HepG2 (cell line): ENCODE data around the gene CCDC102B. TPM values are rescaled to one million over a fixed set of nuclear protein-coding genes. Genes with fewer than 3 reads are reported as not detected.

Experiments used
- ATAC-seq: fragments of 200-7000 bp; cut with Tn5 transposase; 3 replicates; pipeline ENCODE4 v1.9.1; 2020; ENCODE audit warnings: mild to moderate bottlenecking, moderate library complexity
- BruUV-seq: library from RNA; stranded (reverse); fragments of 400-500 nt; replicated peaks from 2 replicates; lab custom pipeline; 2021; lab: Mats Ljungman, UMichigan
- CTCF ChIA-PET: fragments of 300-600 bp; formaldehyde crosslinking; extraction: SDS; loops from one replicate; lab custom pipeline; 2021; ENCODE audit warnings: low total read pairs, inconsistent platforms, low intra/inter-chr PET ratio; lab: Yijun Ruan, JAX
- POLR2A ChIA-PET: fragments of 350-600 bp; sonication (Branson Sonifier 250); formaldehyde crosslinking; loops from one replicate; lab custom pipeline; 2020; ENCODE audit warnings: antibody characterized with exemption, inconsistent platforms; lab: Yijun Ruan, JAX
- DNase-seq: peaks from one replicate; pipeline ENCODE4 v3.0.0-alpha.2; 2015; ENCODE audit warnings: low spot score
- FAIRE-seq: peaks from 3 replicates; lab custom pipeline; 2011; peaks lifted over from hg19 to GRCh38; lab: Jason Lieb, UNC
- H2AFZ ChIP-seq: one replicate; pipeline ENCODE4 v1.6.1; 2011; ENCODE audit warnings: low read length, inconsistent platforms
- H3K27ac ChIP-seq: fragments of 300-600 bp; 3 replicates; pipeline ENCODE4 v1.8.0; 2011; ENCODE audit warnings: mixed run types, mild to moderate bottlenecking, mixed read lengths, low read length, inconsistent platforms; ENCODE audit not compliant: insufficient read depth; ENCODE audit errors: extremely low read length
- H3K27me3 ChIP-seq, 2 experiments: fragments of 200-600 bp in 1 of 2; 2 replicates in 1 of 2; 3 replicates in 1 of 2; pipeline versions ENCODE4 v1.6.0 to v1.8.0; 2011; ENCODE audit warnings: low read length in 2 of 2, mild to moderate bottlenecking in 2 of 2, moderate library complexity in 2 of 2, inconsistent platforms in 1 of 2; ENCODE audit not compliant: insufficient read depth in 2 of 2, control insufficient read depth in 1 of 2
- H3K36me3 ChIP-seq, 2 experiments: fragments of 200-600 bp in 1 of 2; replicated peaks in 1 of 2; 2 replicates in 1 of 2; 3 replicates in 1 of 2; pipeline versions ENCODE4 v1.5.1 to v1.8.0; 2011; ENCODE audit warnings: low read length in 2 of 2, inconsistent platforms in 1 of 2; ENCODE audit not compliant: insufficient read depth in 2 of 2, control insufficient read depth in 1 of 2
- H3K4me1 ChIP-seq: 2 replicates; pipeline ENCODE4 v1.5.1; 2012; ENCODE audit warnings: low read length, inconsistent platforms; ENCODE audit not compliant: insufficient read depth
- H3K4me2 ChIP-seq: 2 replicates; pipeline ENCODE4 v1.6.0; 2011; ENCODE audit warnings: low read depth, low read length, inconsistent platforms
- H3K4me3 ChIP-seq, 3 experiments: fragments of 200-600 bp in 1 of 3; sonication (generic), shearing (Covaris generic) in 1 of 3; replicated peaks in 1 of 3; 2 replicates each; pipeline ENCODE4 v1.5.1; 2011 to 2016; ENCODE audit warnings: low read length in 3 of 3, inconsistent platforms in 2 of 3, low read depth in 2 of 3, mild to moderate bottlenecking in 2 of 3, control low read depth in 1 of 3, mixed read lengths in 1 of 3; ENCODE audit not compliant: insufficient read depth in 1 of 3
- H3K79me2 ChIP-seq: one replicate; pipeline ENCODE4 v1.6.1; 2011; ENCODE audit warnings: low read length, inconsistent platforms; ENCODE audit not compliant: insufficient read depth
- H3K9ac ChIP-seq: 2 replicates; pipeline ENCODE4 v1.6.0; 2011; ENCODE audit warnings: mild to moderate bottlenecking, low read depth, low read length, inconsistent platforms; ENCODE audit not compliant: insufficient read depth
- H3K9me3 ChIP-seq: 2 replicates; pipeline ENCODE4 v1.5.1; 2012; ENCODE audit warnings: mild to moderate bottlenecking, low read length
- H4K20me1 ChIP-seq: 2 replicates; pipeline ENCODE4 v1.6.0; 2011; ENCODE audit warnings: inconsistent platforms, mild to moderate bottlenecking, low read length, moderate library complexity; ENCODE audit not compliant: insufficient read depth
- ATF1 ChIP-seq: IDR thresholded peaks from 2 replicates; pipeline ENCODE4 v1.6.1; 2016; ENCODE audit warnings: mild to moderate bottlenecking, control low read depth
- HNF1B ChIP-seq: sonication (generic); formaldehyde crosslinking; IDR thresholded peaks from 2 replicates; pipeline ENCODE4 v1.5.1; 2020; ENCODE audit warnings: mild to moderate bottlenecking, moderate library complexity, missing genetic modification reagents
- HNRNPL ChIP-seq: fragments of 200-400 bp; formaldehyde crosslinking; IDR thresholded peaks from 2 replicates; pipeline ENCODE4 v1.6.1; 2017; ENCODE audit warnings: mild to moderate bottlenecking, low read depth, low read length
- POLR2G ChIP-seq: fragments of 200-400 bp; formaldehyde crosslinking; IDR thresholded peaks from 2 replicates; pipeline ENCODE4 v1.6.1; 2018; ENCODE audit warnings: mild to moderate bottlenecking, low read depth, low read length, moderate library complexity
- RAD21 ChIP-seq: fragments of 450-650 bp; formaldehyde crosslinking; IDR thresholded peaks from 2 replicates; pipeline ENCODE4 v1.5.0; 2020; ENCODE audit warnings: mild to moderate bottlenecking
- STAT5B ChIP-seq: sonication (generic); formaldehyde crosslinking; IDR thresholded peaks from 2 replicates; pipeline ENCODE4 v1.4.0; 2020; ENCODE audit warnings: missing genetic modification reagents
- TAF1 ChIP-seq: sonication (generic); formaldehyde crosslinking; IDR thresholded peaks from 2 replicates; pipeline ENCODE4 v1.4.0; 2020; ENCODE audit warnings: missing genetic modification reagents
- ZBTB1 ChIP-seq: sonication (generic); formaldehyde crosslinking; IDR thresholded peaks from 2 replicates; pipeline ENCODE4 v1.4.0; 2020; ENCODE audit warnings: missing genetic modification reagents, borderline replicate concordance
- ZFAT ChIP-seq: sonication (generic); formaldehyde crosslinking; conservative IDR thresholded peaks from 2 replicates; pipeline ENCODE4 v1.8.1; 2023; ENCODE audit warnings: missing genetic modification reagents, inconsistent platforms
- ZNF576 ChIP-seq: sonication (generic); formaldehyde crosslinking; IDR thresholded peaks from 2 replicates; pipeline ENCODE4 v1.4.0; 2020; ENCODE audit warnings: mild to moderate bottlenecking, missing genetic modification reagents
- ZNF720 ChIP-seq: sonication (generic); formaldehyde crosslinking; IDR thresholded peaks from 2 replicates; pipeline ENCODE4 v1.4.0; 2020; ENCODE audit warnings: missing genetic modification reagents
- WGBS: methylation state at CpG from one replicate; pipeline ENCODE4 v1.1.6; 2017; ENCODE audit warnings: low lambda C conversion rate; 5-methylcytosine and 5-hydroxymethylcytosine counted together
- in situ Hi-C: cut with HindIII; loops from 2 replicates; pipeline ENCODE4 v1.10.0; 2017; ENCODE audit warnings: low pct_unique_long_range_greater_than_20kb; ENCODE audit not compliant: extremely low pct_ligation_motif_present
- intact Hi-C: fragments of 100-400 bp; cut with micrococcal nuclease; formaldehyde crosslinking; loops from one replicate; pipeline ENCODE4 v1.10.0; 2022; ENCODE audit not compliant: unreplicated experiment
- polyA plus RNA-seq, 8 experiments: library from polyadenylated mRNA; depleted of rRNA in 3 of 8; stranded (reverse) in 7 of 8; unstranded in 1 of 8; fragments of >200 nt; fragmentation: Illumina TruSeq in 4 of 8; extraction: Trizol in 4 of 8; gene quantifications; 2 replicates each; pipeline versions ENCODE4 v1.2.1 to v1.2.3, GENCODE V29; 2011 to 2016; ENCODE audit warnings: low read depth in 4 of 8, missing spikeins in 1 of 8, mixed read lengths in 1 of 8; ENCODE audit not compliant: insufficient read depth in 1 of 8
- total RNA-seq, 5 experiments: library from RNA; depleted of rRNA; stranded (reverse); fragments of >200 nt; fragmentation: Illumina TruSeq; extraction: Trizol; gene quantifications; 2 replicates each; pipeline ENCODE4 v1.2.3, GENCODE V29; 2016; ENCODE audit warnings: low read depth in 1 of 5

CCDC102B gene
- total and polyA plus RNA-seq, 2 of the 13 experiments (the other 11 are each of a cell fraction or from before 2014, with no cell fraction given): 2.3 to 3.7 TPM

- TF ChIP-seq ZNF576 (CRISPR knock-in tag) (no peak), ZFAT (CRISPR knock-in tag) (no peak)
Observed at GRCh38 chr18:68935686-68936085, 137.8 kb downstream of the CCDC102B start (continued).

- no peak overlapping the region for H3K27ac ChIP-seq
- intact Hi-C loops: no loop called here
- no TSS peak for BruUV-seq
- H3K4me3 ChIP-seq: no peak overlapping the region
- ChIA-PET CTCF (no interaction called here), POLR2A (no interaction called here)
- no peak overlapping the region for H3K4me2 ChIP-seq
- no peak overlapping the region for H2AFZ ChIP-seq
- FAIRE-seq: no peak
- peaks cover 8% of the 10 kb centered on the region; the same call in 1 of the 2 replicates for H3K4me1 ChIP-seq
- no peaks in the 10 kb centered on the region for H3K79me2 ChIP-seq
- no peak for DNase-seq
- in situ Hi-C loops: no loop called here
- no peaks in the 10 kb centered on the region for H3K36me3 ChIP-seq
- 9% methylated on average over 4 of the region's 4 CpGs for WGBS
- H3K9ac ChIP-seq: no peak overlapping the region
- no peaks in the 10 kb centered on the region for H3K27me3 ChIP-seq
- TF ChIP-seq HNRNPL: no peak
- TF ChIP-seq ATF1 (CRISPR knock-in tag): no peak
- TF ChIP-seq HNF1B (CRISPR knock-in tag): no peak
- TF ChIP-seq ZBTB1: no peak
- no peak for TF ChIP-seq TAF1 (CRISPR knock-in tag)
- no peak for TF ChIP-seq ZNF720 (CRISPR knock-in tag)
- no peak for TF ChIP-seq RAD21 (CRISPR knock-in tag)
- TF ChIP-seq POLR2G: no peak
- TF ChIP-seq STAT5B: no peak
- H4K20me1 ChIP-seq: no peaks in the 10 kb centered on the region
- no peak for ATAC-seq
- H3K9me3 ChIP-seq: no peaks in the 10 kb centered on the region
Observed at GRCh38 chr18:68937029-68937599, 139.2 kb downstream of the CCDC102B start.
